Right lung (tissue), 5 donors: ENCODE results near the gene GRIK2. TPM values are rescaled to one million over a fixed set of nuclear protein-coding genes. Genes with fewer than 3 reads are reported as not detected.

Experiments
- DNase-seq, 2 donors: peaks; one replicate each; pipeline ENCODE4 v3.0.0-alpha.2; 2013
- polyA plus RNA-seq, 5 donors: library from polyadenylated mRNA; unstranded; fragments of 120-200 nt; gene quantifications; one replicate each; pipeline versions ENCODE4 v1.2.1 to v1.2.3, GENCODE V29; 2013; ENCODE audit warnings: inconsistent platforms in 1 of 5, low replicate concordance in 1 of 5; ENCODE audit not compliant: insufficient read length in 5 of 5, insufficient read depth in 1 of 5

GRIK2 gene
- polyA plus RNA-seq, 5 donors, result 0.58 to 0.90 (median 0.69) TPM

- no peak for DNase-seq
Observed at GRCh38 chr6:101400326-101401135, 7.0 kb downstream of the GRIK2 start.

GRCh38 chr6:101401171-101401570 is 7.7 kb downstream of the GRIK2 start:
- DNase-seq, result no peak

GRCh38 chr6:101401792-101402621 is 8.5 kb downstream of the GRIK2 start:
- no peak for DNase-seq

GRCh38 chr6:101402622-101403031 is 9.1 kb downstream of the GRIK2 start:
- DNase-seq, result no peak

- no peak for DNase-seq
Observed at GRCh38 chr6:101403216-101403945, 9.9 kb downstream of the GRIK2 start.

- no peak for DNase-seq
Observed at GRCh38 chr6:101404775-101405174, 11.3 kb downstream of the GRIK2 start.

- DNase-seq, result no peak
Observed at GRCh38 chr6:101413773-101414172, 20.3 kb downstream of the GRIK2 start.

- no peak for DNase-seq
Observed at GRCh38 chr6:101417900-101418299, 24.4 kb downstream of the GRIK2 start.

GRCh38 chr6:101422251-101422650 is 28.7 kb downstream of the GRIK2 start:
- no peak for DNase-seq

- DNase-seq, result no peak
Observed at GRCh38 chr6:101422811-101423210, 29.3 kb downstream of the GRIK2 start.

- DNase-seq, result no peak
Observed at GRCh38 chr6:101429270-101429669, 35.8 kb downstream of the GRIK2 start.

- no peak for DNase-seq
Observed at GRCh38 chr6:101429845-101430244, 36.3 kb downstream of the GRIK2 start.

- no peak for DNase-seq
Observed at GRCh38 chr6:101433141-101433540, 39.6 kb downstream of the GRIK2 start.

- no peak for DNase-seq
Observed at GRCh38 chr6:101434601-101435000, 41.1 kb downstream of the GRIK2 start.

GRCh38 chr6:101435038-101435437 is 41.5 kb downstream of the GRIK2 start:
- DNase-seq, result no peak

- no peak for DNase-seq
Observed at GRCh38 chr6:101439790-101440189, 46.3 kb downstream of the GRIK2 start.

- no peak for DNase-seq
Observed at GRCh38 chr6:101443315-101443714, 49.8 kb downstream of the GRIK2 start.

- no peak for DNase-seq
Observed at GRCh38 chr6:101444717-101445116, 51.2 kb downstream of the GRIK2 start.

- DNase-seq, result no peak
Observed at GRCh38 chr6:101445527-101445926, 52.0 kb downstream of the GRIK2 start.

- no peak for DNase-seq
Observed at GRCh38 chr6:101450901-101451300, 57.4 kb downstream of the GRIK2 start.

- DNase-seq, result no peak
Observed at GRCh38 chr6:101451981-101452380, 58.5 kb downstream of the GRIK2 start.

- no peak for DNase-seq
Observed at GRCh38 chr6:101453221-101453620, 59.7 kb downstream of the GRIK2 start.
